Panc1 (cell line): ENCODE measurements around the gene SYNC. TPM values are rescaled to one million over a fixed set of nuclear protein-coding genes. Genes with fewer than 3 reads are reported as not detected.

Experiments used
- ATAC-seq: fragments of 200-7000 bp; cut with Tn5 transposase; 2 replicates; pipeline ENCODE4 v1.9.1; 2020; ENCODE audit warnings: mild to moderate bottlenecking, moderate library complexity
- BruUV-seq: library from RNA; stranded (reverse); fragments of 400-500 nt; replicated peaks from 2 replicates; lab custom pipeline; 2021; lab: Mats Ljungman, UMichigan
- CTCF ChIA-PET: fragments of 300-600 bp; sonication (Branson Sonifier 250); formaldehyde crosslinking; loops from one replicate; lab custom pipeline; 2022; ENCODE audit warnings: antibody characterized with exemption; lab: Charles Lee
- POLR2A ChIA-PET: fragments of 300-600 bp; sonication (Branson Sonifier 250); formaldehyde crosslinking; loops from one replicate; lab custom pipeline; 2022; ENCODE audit warnings: antibody characterized with exemption; lab: Charles Lee
- DNase-seq: peaks from one replicate; pipeline ENCODE4 v3.0.0-alpha.2; 2010; ENCODE audit warnings: low read depth, low spot score
- H3K27ac ChIP-seq: 2 replicates; pipeline ENCODE4 v1.5.1; 2011; ENCODE audit warnings: mild to moderate bottlenecking, low read length, inconsistent platforms
- H3K27me3 ChIP-seq: fragments of 200-500 bp; sonication (Bioruptor generic); 2 replicates; pipeline ENCODE4 v1.6.0; 2014; ENCODE audit warnings: low read length, inconsistent platforms; ENCODE audit not compliant: control insufficient read depth, insufficient read depth
- H3K36me3 ChIP-seq: fragments of 200-500 bp; sonication (Bioruptor generic); 2 replicates; pipeline ENCODE4 v1.5.1; 2014; ENCODE audit warnings: inconsistent platforms, mild to moderate bottlenecking, low read length, moderate library complexity; ENCODE audit not compliant: control insufficient read depth, insufficient read depth
- H3K4me1 ChIP-seq: 2 replicates; pipeline ENCODE4 v1.5.1; 2011; ENCODE audit warnings: inconsistent platforms, mild to moderate bottlenecking, low read length, moderate library complexity; ENCODE audit not compliant: control insufficient read depth, insufficient read depth
- H3K4me3 ChIP-seq, 2 experiments: 2 replicates each; pipeline ENCODE4 v1.5.1; 2011 to 2012; ENCODE audit warnings: low read depth in 2 of 2, low read length in 2 of 2, mild to moderate bottlenecking in 2 of 2, inconsistent platforms in 1 of 2, moderate library complexity in 1 of 2
- H3K9me3 ChIP-seq: fragments of 200-500 bp; sonication (Bioruptor generic); 2 replicates; pipeline ENCODE4 v1.5.1; 2014; ENCODE audit warnings: low read depth, mild to moderate bottlenecking, inconsistent platforms, low read length, moderate library complexity; ENCODE audit not compliant: control insufficient read depth, insufficient read depth
- POLR2AphosphoS5 ChIP-seq: IDR thresholded peaks from 2 replicates; pipeline ENCODE4 v1.6.1; 2012; ENCODE audit warnings: mild to moderate bottlenecking, low read depth, low read length, moderate library complexity
- SIN3A ChIP-seq: IDR thresholded peaks from 2 replicates; pipeline ENCODE4 v1.6.1; 2012; ENCODE audit warnings: low read depth, mild to moderate bottlenecking, low read length, moderate library complexity, borderline replicate concordance; ENCODE audit not compliant: insufficient read depth
- TCF7L2 ChIP-seq: IDR thresholded peaks from 2 replicates; pipeline ENCODE4 v1.6.1; 2011; ENCODE audit warnings: mild to moderate bottlenecking, low read depth, low read length, inconsistent platforms
- in situ Hi-C: cut with HindIII; loops from 2 replicates; pipeline ENCODE4 v1.10.0; 2016; ENCODE audit warnings: low sequenced_read_pairs, low pct_unique_long_range_greater_than_20kb
- intact Hi-C: fragments of 100-400 bp; cut with micrococcal nuclease; formaldehyde crosslinking; loops from one replicate; pipeline ENCODE4 v1.10.0; 2022; ENCODE audit not compliant: unreplicated experiment
- total RNA-seq: library from RNA; stranded (reverse); gene quantifications from one replicate; pipeline ENCODE4 v1.2.1, GENCODE V29; 2021; ENCODE audit not compliant: unreplicated experiment
- TF ChIP-seq, protein P1 (sequence below): fragments of 450-650 bp; IDR thresholded peaks from 2 replicates; pipeline ENCODE4 v1.5.1; 2017; ENCODE audit warnings: mild to moderate bottlenecking
- TF ChIP-seq, protein P2 (sequence below), 2 experiments: IDR thresholded peaks; 2 replicates each; pipeline ENCODE4 v1.6.1; 2011 to 2012; ENCODE audit warnings: low read depth in 2 of 2, control low read depth in 1 of 2, low read length in 1 of 2, mild to moderate bottlenecking in 1 of 2, moderate library complexity in 1 of 2; ENCODE audit not compliant: insufficient read depth in 1 of 2

SYNC gene
- total RNA-seq, 1 experiment from 2014 or later: 1.3 TPM

DNA sequence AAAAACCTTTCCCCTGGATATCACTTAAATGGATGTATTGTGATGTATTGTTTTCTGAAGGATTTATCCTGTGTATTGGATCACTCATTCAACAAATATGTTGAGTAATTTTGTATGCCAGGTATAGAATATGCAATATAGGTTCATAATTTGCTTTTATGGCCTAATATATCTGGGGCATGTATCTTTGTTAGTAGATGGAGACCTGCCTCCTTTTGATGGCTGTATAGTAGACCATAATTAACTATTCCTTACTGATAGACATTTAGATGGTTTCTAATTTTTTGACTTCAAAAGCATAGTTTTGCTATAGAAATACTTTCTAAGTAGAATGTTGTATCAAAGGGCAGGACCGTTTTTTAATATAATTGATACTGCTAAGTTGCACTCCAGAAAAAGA, 43.0 kb downstream of the SYNC start:
- TF ChIP-seq, protein P1, sequence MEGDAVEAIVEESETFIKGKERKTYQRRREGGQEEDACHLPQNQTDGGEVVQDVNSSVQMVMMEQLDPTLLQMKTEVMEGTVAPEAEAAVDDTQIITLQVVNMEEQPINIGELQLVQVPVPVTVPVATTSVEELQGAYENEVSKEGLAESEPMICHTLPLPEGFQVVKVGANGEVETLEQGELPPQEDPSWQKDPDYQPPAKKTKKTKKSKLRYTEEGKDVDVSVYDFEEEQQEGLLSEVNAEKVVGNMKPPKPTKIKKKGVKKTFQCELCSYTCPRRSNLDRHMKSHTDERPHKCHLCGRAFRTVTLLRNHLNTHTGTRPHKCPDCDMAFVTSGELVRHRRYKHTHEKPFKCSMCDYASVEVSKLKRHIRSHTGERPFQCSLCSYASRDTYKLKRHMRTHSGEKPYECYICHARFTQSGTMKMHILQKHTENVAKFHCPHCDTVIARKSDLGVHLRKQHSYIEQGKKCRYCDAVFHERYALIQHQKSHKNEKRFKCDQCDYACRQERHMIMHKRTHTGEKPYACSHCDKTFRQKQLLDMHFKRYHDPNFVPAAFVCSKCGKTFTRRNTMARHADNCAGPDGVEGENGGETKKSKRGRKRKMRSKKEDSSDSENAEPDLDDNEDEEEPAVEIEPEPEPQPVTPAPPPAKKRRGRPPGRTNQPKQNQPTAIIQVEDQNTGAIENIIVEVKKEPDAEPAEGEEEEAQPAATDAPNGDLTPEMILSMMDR: no peak
- no peak for TF ChIP-seq SIN3A
- TF ChIP-seq, protein P2, sequence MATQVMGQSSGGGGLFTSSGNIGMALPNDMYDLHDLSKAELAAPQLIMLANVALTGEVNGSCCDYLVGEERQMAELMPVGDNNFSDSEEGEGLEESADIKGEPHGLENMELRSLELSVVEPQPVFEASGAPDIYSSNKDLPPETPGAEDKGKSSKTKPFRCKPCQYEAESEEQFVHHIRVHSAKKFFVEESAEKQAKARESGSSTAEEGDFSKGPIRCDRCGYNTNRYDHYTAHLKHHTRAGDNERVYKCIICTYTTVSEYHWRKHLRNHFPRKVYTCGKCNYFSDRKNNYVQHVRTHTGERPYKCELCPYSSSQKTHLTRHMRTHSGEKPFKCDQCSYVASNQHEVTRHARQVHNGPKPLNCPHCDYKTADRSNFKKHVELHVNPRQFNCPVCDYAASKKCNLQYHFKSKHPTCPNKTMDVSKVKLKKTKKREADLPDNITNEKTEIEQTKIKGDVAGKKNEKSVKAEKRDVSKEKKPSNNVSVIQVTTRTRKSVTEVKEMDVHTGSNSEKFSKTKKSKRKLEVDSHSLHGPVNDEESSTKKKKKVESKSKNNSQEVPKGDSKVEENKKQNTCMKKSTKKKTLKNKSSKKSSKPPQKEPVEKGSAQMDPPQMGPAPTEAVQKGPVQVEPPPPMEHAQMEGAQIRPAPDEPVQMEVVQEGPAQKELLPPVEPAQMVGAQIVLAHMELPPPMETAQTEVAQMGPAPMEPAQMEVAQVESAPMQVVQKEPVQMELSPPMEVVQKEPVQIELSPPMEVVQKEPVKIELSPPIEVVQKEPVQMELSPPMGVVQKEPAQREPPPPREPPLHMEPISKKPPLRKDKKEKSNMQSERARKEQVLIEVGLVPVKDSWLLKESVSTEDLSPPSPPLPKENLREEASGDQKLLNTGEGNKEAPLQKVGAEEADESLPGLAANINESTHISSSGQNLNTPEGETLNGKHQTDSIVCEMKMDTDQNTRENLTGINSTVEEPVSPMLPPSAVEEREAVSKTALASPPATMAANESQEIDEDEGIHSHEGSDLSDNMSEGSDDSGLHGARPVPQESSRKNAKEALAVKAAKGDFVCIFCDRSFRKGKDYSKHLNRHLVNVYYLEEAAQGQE (IDR thresholded peaks at IDR 0.05; ENCODE audit: insufficient read depth in 1 of 2, low read depth in 2 of 2, low read length in 1 of 2): no peak
- TF ChIP-seq POLR2AphosphoS5: no peak
- TF ChIP-seq TCF7L2: no peak
- no peaks in the 10 kb centered on the region; the same call in 1 of the 2 replicates for H3K4me1 ChIP-seq
- no peak for ATAC-seq
- ChIA-PET CTCF (no interaction called here), POLR2A (no interaction called here)
- in situ Hi-C loops: no loop called here
- no peaks in the 10 kb centered on the region for H3K9me3 ChIP-seq
- no peak for DNase-seq
- H3K36me3 ChIP-seq: peaks cover 41% of the 10 kb centered on the region
- BruUV-seq: TSS peak; percentile 12
- no peak overlapping the region for H3K27ac ChIP-seq
- no peak overlapping the region for H3K4me3 ChIP-seq
- no peaks in the 10 kb centered on the region for H3K27me3 ChIP-seq
- intact Hi-C loops: no loop called here

DNA sequence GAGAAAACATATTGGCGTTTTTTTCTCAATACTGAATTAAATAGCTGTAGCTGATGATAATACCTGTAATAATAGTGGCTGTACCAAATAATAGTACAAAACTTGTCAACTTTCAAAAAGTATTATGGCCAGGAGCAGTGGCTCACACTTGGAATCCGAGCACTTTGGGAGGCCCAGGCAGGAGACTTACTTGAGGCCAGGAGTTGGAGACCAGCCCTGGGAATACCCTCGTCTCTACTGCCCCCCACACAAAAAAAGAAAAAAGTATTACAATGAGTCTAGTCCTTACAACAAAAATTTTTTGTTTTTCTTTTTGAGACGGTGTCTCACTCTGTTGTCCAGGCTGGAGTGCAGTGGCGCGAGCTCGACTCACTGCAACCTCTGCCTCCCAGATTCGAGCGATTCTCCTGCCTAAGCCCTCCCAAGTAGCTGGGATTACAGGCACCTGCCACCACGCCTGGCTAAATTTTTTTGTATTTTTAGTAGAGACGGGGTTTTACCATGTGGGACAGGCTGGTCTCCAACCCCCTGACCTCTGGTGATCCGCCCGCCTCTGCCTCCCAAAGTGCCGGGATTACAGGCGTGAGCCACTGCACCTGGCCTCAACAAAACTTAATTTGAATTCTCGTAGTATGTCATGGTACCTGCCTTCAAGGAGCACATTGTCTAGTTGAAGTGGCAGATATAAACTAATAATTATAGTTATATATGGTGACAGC, 50.2 kb downstream of the SYNC start:
- ChIA-PET POLR2A (interaction anchor here (0.6 kb wide), 1 partner anchor 24 kb away, joined by 4 read pairs; no protein-coding TSS in a partner anchor), CTCF (no interaction called here)
- H3K27ac ChIP-seq: peak overlapping the region; percentile 97
- intact Hi-C loops: no loop called here
- H3K36me3 ChIP-seq: peaks cover 31% of the 10 kb centered on the region
- no peak for ATAC-seq
- H3K27me3 ChIP-seq: no peaks in the 10 kb centered on the region
- in situ Hi-C loops: no loop called here
- no peak for TF ChIP-seq POLR2AphosphoS5
- no peak for TF ChIP-seq TCF7L2
- TF ChIP-seq, protein P2 (IDR thresholded peaks at IDR 0.05; ENCODE audit: insufficient read depth in 1 of 2, low read depth in 2 of 2, low read length in 1 of 2): no peak
- peaks cover 10% of the 10 kb centered on the region; the same call in 1 of the 2 replicates for H3K4me1 ChIP-seq
- no peaks in the 10 kb centered on the region for H3K9me3 ChIP-seq
- H3K4me3 ChIP-seq: peak overlapping the region; percentile 93 to 96
- TSS peak; percentile 78 for BruUV-seq
- no peak for DNase-seq
